CD8-positive, alpha-beta memory T cell (primary cell): ENCODE data around the gene SLC12A7. TPM values are rescaled to one million over a fixed set of nuclear protein-coding genes. Genes with fewer than 3 reads are reported as not detected.

Experiments
- CTCF ChIA-PET: fragments of 350-600 bp; sonication (Branson Sonifier 250); formaldehyde crosslinking; loops from one replicate; lab custom pipeline; 2021; ENCODE audit warnings: antibody characterized with exemption; lab: Charles Lee
- POLR2A ChIA-PET: fragments of 350-600 bp; sonication (Branson Sonifier 250); formaldehyde crosslinking; loops from one replicate; lab custom pipeline; 2021; ENCODE audit warnings: antibody characterized with exemption; lab: Charles Lee
- DNase-seq, 5 donors: peaks; one replicate each; pipeline versions ENCODE4 v3.0.0 to v3.0.0-alpha.2; 2020 to 2022; ENCODE audit warnings: mixed read lengths in 1 of 5
- H3K27ac ChIP-seq: one replicate; pipeline ENCODE4 v1.7.0; 2013; ENCODE audit warnings: low read depth, mild to moderate bottlenecking, low read length, moderate library complexity
- H3K27me3 ChIP-seq: 2 replicates; pipeline ENCODE4 v1.7.0; 2013; ENCODE audit warnings: low read length, mild to moderate bottlenecking; ENCODE audit not compliant: insufficient read depth, poor library complexity, severe bottlenecking
- H3K36me3 ChIP-seq: 2 replicates; pipeline ENCODE4 v1.7.0; 2013; ENCODE audit warnings: mild to moderate bottlenecking, low read length, moderate library complexity; ENCODE audit not compliant: insufficient read depth
- H3K4me1 ChIP-seq: 2 replicates; pipeline ENCODE4 v1.7.0; 2013; ENCODE audit warnings: mild to moderate bottlenecking, low read length, moderate library complexity; ENCODE audit not compliant: insufficient read depth
- H3K4me3 ChIP-seq: 2 replicates; pipeline ENCODE4 v1.7.0; 2013; ENCODE audit warnings: mild to moderate bottlenecking, low read length
- H3K9me3 ChIP-seq: 2 replicates; pipeline ENCODE4 v1.7.0; 2013; ENCODE audit warnings: mild to moderate bottlenecking, low read length
- H3K27ac Mint-ChIP-seq, 8 donors: one replicate each; pipeline ENCODE4 v1.8.0; 2020 to 2021; ENCODE audit warnings: mixed read lengths in 8 of 8, mild to moderate bottlenecking in 6 of 8, inconsistent platforms in 3 of 8, moderate library complexity in 3 of 8
- H3K27me3 Mint-ChIP-seq, 2 donors: one replicate each; pipeline ENCODE4 v1.8.0; 2020 to 2021; ENCODE audit warnings: mixed read lengths in 2 of 2, mild to moderate bottlenecking in 1 of 2, moderate library complexity in 1 of 2
- H3K36me3 Mint-ChIP-seq, 3 donors: one replicate each; pipeline ENCODE4 v1.8.0; 2020 to 2021; ENCODE audit warnings: mixed read lengths in 3 of 3, inconsistent platforms in 1 of 3, mild to moderate bottlenecking in 1 of 3
- H3K4me1 Mint-ChIP-seq, 3 donors: one replicate each; pipeline ENCODE4 v1.8.0; 2020 to 2021; ENCODE audit warnings: mixed read lengths in 3 of 3, inconsistent platforms in 1 of 3, mild to moderate bottlenecking in 1 of 3
- H3K4me3 Mint-ChIP-seq, 7 donors: one replicate each; pipeline ENCODE4 v1.8.0; 2020 to 2021; ENCODE audit warnings: mixed read lengths in 7 of 7, mild to moderate bottlenecking in 6 of 7, moderate library complexity in 4 of 7, inconsistent platforms in 2 of 7
- H3K9me3 Mint-ChIP-seq, 5 donors: one replicate each; pipeline ENCODE4 v1.8.0; 2020 to 2022; ENCODE audit warnings: mixed read lengths in 5 of 5, mild to moderate bottlenecking in 3 of 5, moderate library complexity in 2 of 5, inconsistent platforms in 1 of 5
- polyA plus RNA-seq: library from polyadenylated mRNA; unstranded; fragments of 300-500 nt; fragmentation: Illumina TruSeq; gene quantifications from one replicate; pipeline ENCODE4 v1.2.3, GENCODE V29; 2021
- total RNA-seq, 2 experiments: library from RNA; stranded (reverse); gene quantifications; one replicate each; pipeline ENCODE4 v1.2.3, GENCODE V29; 2021

SLC12A7 gene
- total and polyA plus RNA-seq, 3 experiments from 2014 or later, result 4.9 to 20.0 (median 6.6) TPM

DNA sequence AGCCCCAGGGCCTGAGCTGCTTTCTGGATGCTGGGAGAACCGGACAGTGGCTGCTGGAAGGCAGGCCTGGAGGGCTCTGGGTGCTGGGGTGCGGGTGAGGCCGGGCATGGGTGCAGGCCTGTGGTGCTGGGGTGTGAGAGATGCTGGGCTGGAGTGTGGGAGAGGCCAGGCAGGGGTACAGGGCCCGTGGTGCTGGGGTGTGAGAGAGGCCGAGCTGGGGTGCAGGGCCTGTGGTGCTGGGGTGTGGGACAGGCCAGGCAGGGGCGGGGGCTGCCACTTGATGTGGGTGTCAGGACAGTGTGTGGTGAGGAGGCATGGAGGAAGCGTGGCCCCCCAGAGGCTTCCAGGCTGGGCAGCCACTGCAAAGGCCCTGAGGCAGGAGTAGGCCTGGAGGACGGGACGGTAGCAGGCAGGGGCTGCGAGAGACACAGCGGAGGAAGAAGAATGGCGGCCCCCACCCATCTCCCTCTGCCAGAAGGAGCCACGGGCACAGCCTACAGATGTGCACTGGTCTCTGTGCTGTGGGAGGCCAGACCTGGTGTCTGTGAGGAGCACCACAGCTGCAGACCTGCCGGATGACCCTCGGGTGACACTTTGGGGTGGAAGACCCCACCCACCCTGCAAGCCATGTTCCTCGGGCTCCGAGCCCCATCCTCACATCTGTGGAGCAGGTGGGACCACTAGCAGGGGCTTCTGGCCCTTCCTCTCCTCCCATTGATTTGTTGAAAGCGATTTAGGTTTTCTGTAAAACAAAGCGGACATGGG, 94.0 kb downstream of the SLC12A7 start:
- POLR2A ChIA-PET, result no interaction called here
- no peaks in the 10 kb centered on the region for H3K36me3 ChIP-seq
- no peaks in the 10 kb centered on the region for H3K4me1 Mint-ChIP-seq

GRCh38 chr5:1017056-1017455, 94.8 kb downstream of the SLC12A7 start:
- H3K9me3 Mint-ChIP-seq, result no peaks in the 10 kb centered on the region

More for the DNA sequence above, 94.0 kb downstream of the SLC12A7 start:
- CTCF ChIA-PET, result no interaction called here
- DNase-seq, result peak in 1 of 5 donors; percentile 42
- Histone ChIP-seq H3K9me3 (no peaks in the 10 kb centered on the region), H3K4me1 (no peaks in the 10 kb centered on the region), H3K27me3 (no peaks in the 10 kb centered on the region), H3K27ac (no peak overlapping the region), H3K4me3 (no peak overlapping the region)
- H3K27ac Mint-ChIP-seq, result peak overlapping the region in 1 of 8 donors; percentile 54
- no peak overlapping the region for H3K4me3 Mint-ChIP-seq
- no peaks in the 10 kb centered on the region for H3K36me3 Mint-ChIP-seq
- no peaks in the 10 kb centered on the region for H3K9me3 Mint-ChIP-seq
- H3K27me3 Mint-ChIP-seq, result no peaks in the 10 kb centered on the region

GRCh38 chr5:1016476-1016875, 95.4 kb downstream of the SLC12A7 start:
- H3K27ac Mint-ChIP-seq, result peak overlapping the region in 1 of 8 donors; percentile 33
- H3K4me1 ChIP-seq, result no peaks in the 10 kb centered on the region
- no peaks in the 10 kb centered on the region for H3K36me3 ChIP-seq
- H3K4me1 Mint-ChIP-seq, result no peaks in the 10 kb centered on the region
- ChIA-PET CTCF (no interaction called here), POLR2A (no interaction called here)
- DNase-seq, result peak in 1 of 5 donors; percentile 37
- no peaks in the 10 kb centered on the region for H3K9me3 Mint-ChIP-seq
- no peaks in the 10 kb centered on the region for H3K36me3 Mint-ChIP-seq
- H3K9me3 ChIP-seq, result no peaks in the 10 kb centered on the region
- H3K27ac ChIP-seq, result no peak overlapping the region
- H3K27me3 Mint-ChIP-seq, result peaks cover 0 to 7% of the 10 kb centered on the region in 2 donors
- no peak overlapping the region for H3K4me3 ChIP-seq
- H3K4me3 Mint-ChIP-seq, result no peak overlapping the region
- H3K27me3 ChIP-seq, result no peaks in the 10 kb centered on the region

More at GRCh38 chr5:1017056-1017455, 94.8 kb downstream of the SLC12A7 start:
- ChIA-PET CTCF (no interaction called here), POLR2A (no interaction called here)
- Histone ChIP-seq H3K4me1 (no peaks in the 10 kb centered on the region), H3K4me3 (no peak overlapping the region), H3K27ac (no peak overlapping the region), H3K9me3 (no peaks in the 10 kb centered on the region), H3K36me3 (no peaks in the 10 kb centered on the region), H3K27me3 (no peaks in the 10 kb centered on the region)
- Mint-ChIP-seq H3K27me3 (peaks cover 0 to under 1% of the 10 kb centered on the region in 2 donors), H3K4me3 (no peak overlapping the region), H3K36me3 (no peaks in the 10 kb centered on the region), H3K27ac (no peak overlapping the region), H3K4me1 (no peaks in the 10 kb centered on the region)
- peak in 1 of 5 donors; percentile 19 for DNase-seq

DNA sequence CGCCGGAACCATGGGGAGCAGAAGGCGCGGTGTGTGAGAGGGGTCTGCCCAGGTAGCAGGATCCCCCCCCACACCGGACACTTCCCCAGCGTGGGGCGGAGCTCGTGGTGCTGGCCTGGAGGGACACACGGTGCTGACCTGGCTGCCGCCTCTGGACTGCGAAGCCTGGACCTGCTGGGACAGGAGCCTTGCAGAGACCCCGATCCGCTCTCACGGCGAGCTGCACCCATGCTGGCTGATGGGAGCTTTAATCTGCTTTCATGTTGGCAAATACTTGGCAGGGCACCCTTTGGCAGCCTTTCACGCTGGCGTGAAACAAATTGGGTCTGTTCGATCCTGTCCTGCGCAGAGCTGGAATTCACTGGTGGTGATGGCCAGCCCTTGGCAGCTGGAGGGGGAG, 95.8 kb downstream of the SLC12A7 start:
- POLR2A ChIA-PET, result no interaction called here
- peak in 1 of 5 donors; percentile 45 for DNase-seq
- Histone ChIP-seq H3K9me3 (no peaks in the 10 kb centered on the region), H3K36me3 (no peaks in the 10 kb centered on the region), H3K27me3 (peaks cover 3% of the 10 kb centered on the region), H3K4me3 (no peak overlapping the region), H3K27ac (no peak overlapping the region), H3K4me1 (no peaks in the 10 kb centered on the region)
- peaks cover 4 to 11% of the 10 kb centered on the region in 2 donors for H3K27me3 Mint-ChIP-seq
- H3K4me1 Mint-ChIP-seq, result peaks cover 0 to 2% (median 0%) of the 10 kb centered on the region in 3 donors
- H3K4me3 Mint-ChIP-seq, result no peak overlapping the region
- CTCF ChIA-PET, result no interaction called here
- H3K36me3 Mint-ChIP-seq, result no peaks in the 10 kb centered on the region
- no peaks in the 10 kb centered on the region for H3K9me3 Mint-ChIP-seq
- no peak overlapping the region for H3K27ac Mint-ChIP-seq

DNA sequence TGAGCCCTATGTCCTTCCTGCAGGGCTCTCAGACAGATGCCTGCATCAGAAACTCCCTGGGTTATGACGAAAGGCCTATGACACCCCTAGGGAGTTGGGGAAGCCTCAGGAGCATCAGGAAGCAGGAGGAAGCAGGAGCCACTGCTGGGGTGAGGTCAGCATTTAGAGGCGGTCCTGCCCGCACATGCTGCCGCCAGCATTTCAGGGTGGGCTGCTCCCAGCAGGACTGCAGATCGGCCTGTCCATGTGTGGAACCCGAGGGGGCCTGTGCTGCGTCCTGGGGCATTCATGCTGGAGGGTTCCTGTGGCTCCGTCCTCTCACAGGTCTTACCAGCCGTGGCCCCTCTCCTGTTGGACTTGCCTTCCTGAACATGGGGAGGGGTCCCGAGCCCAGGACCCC, 96.4 kb downstream of the SLC12A7 start:
- DNase-seq, result no peak
- Histone ChIP-seq H3K36me3 (no peaks in the 10 kb centered on the region), H3K27ac (no peak overlapping the region), H3K4me1 (no peaks in the 10 kb centered on the region), H3K27me3 (peaks cover 8% of the 10 kb centered on the region), H3K4me3 (no peak overlapping the region), H3K9me3 (no peaks in the 10 kb centered on the region)
- CTCF ChIA-PET, result no interaction called here
- Mint-ChIP-seq H3K4me1 (peaks cover 0 to 4% (median 0%) of the 10 kb centered on the region in 3 donors), H3K9me3 (no peaks in the 10 kb centered on the region), H3K4me3 (no peak overlapping the region), H3K36me3 (no peaks in the 10 kb centered on the region), H3K27me3 (peaks cover 7 to 16% of the 10 kb centered on the region in 2 donors), H3K27ac (no peak overlapping the region)
- POLR2A ChIA-PET, result no interaction called here

- H3K9me3 Mint-ChIP-seq, result no peaks in the 10 kb centered on the region
- no peak overlapping the region for H3K4me3 Mint-ChIP-seq
These were observed 97.1 kb downstream of the SLC12A7 start for GRCh38 chr5:1014781-1015221.

DNA sequence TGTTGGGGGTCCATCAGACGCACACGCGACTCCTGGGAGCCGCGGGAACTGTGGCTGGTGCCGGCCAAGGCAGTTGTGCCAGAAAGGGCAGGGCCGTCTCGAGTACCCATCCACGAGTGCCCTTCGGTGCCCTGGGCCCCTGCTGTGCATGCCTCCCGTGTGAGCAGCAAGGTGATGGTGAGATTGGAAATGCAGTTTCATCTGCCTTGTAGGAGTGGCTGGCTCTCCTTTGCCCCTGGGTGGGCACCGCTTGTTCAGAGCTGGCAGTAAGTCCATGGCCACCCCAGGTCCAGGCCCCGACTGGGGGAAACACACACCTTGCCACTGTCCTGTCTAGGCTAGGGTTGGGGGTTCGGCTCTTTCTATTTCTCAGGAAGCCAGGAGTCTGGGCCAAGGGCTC, 97.5 kb downstream of the SLC12A7 start:
- peaks cover 6% of the 10 kb centered on the region for H3K4me1 ChIP-seq
- Mint-ChIP-seq H3K4me1 (peaks cover 0 to 8% (median 0%) of the 10 kb centered on the region in 3 donors), H3K27me3 (peaks cover 14 to 26% of the 10 kb centered on the region in 2 donors), H3K27ac (no peak overlapping the region), H3K9me3 (no peaks in the 10 kb centered on the region), H3K4me3 (no peak overlapping the region), H3K36me3 (no peaks in the 10 kb centered on the region)
- no peaks in the 10 kb centered on the region for H3K36me3 ChIP-seq
- H3K27me3 ChIP-seq, result peaks cover 20% of the 10 kb centered on the region
- no peak overlapping the region for H3K27ac ChIP-seq
- H3K4me3 ChIP-seq, result no peak overlapping the region
- ChIA-PET CTCF (no interaction called here), POLR2A (no interaction called here)
- DNase-seq, result peak in 1 of 5 donors; percentile 23
- H3K9me3 ChIP-seq, result no peaks in the 10 kb centered on the region

More at GRCh38 chr5:1014781-1015221, 97.1 kb downstream of the SLC12A7 start:
- Mint-ChIP-seq H3K27ac (no peak overlapping the region), H3K4me1 (peaks cover 0 to 8% (median 0%) of the 10 kb centered on the region in 3 donors), H3K36me3 (no peaks in the 10 kb centered on the region), H3K27me3 (peaks cover 13 to 23% of the 10 kb centered on the region in 2 donors)
- Histone ChIP-seq H3K4me1 (peaks cover 3% of the 10 kb centered on the region), H3K4me3 (no peak overlapping the region), H3K9me3 (no peaks in the 10 kb centered on the region), H3K27me3 (peaks cover 15% of the 10 kb centered on the region), H3K36me3 (no peaks in the 10 kb centered on the region), H3K27ac (no peak overlapping the region)
- DNase-seq, result peak in 1 of 5 donors; percentile 40
- ChIA-PET CTCF (no interaction called here), POLR2A (no interaction called here)

DNA sequence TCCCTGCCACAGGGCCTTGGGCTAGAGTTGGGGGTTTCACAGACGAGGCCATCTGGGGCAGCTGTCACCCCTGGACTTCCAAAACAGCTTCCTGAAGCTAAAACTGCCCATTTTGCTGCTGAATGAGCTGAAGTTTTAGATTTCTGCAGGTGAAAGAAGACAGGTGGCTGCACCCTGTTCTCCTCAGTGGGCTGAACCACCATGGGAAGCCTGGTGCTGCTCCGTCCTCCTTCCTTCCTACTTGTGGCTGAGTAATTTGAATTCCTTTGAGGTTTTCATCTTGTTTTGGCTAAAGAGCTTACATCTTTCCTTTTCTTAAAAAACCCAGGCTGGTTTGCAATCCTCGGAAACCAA, 97.9 kb downstream of the SLC12A7 start:
- Mint-ChIP-seq H3K36me3 (no peaks in the 10 kb centered on the region), H3K9me3 (no peaks in the 10 kb centered on the region), H3K4me1 (peaks cover 0 to 8% (median 0%) of the 10 kb centered on the region in 3 donors), H3K27ac (no peak overlapping the region), H3K27me3 (peaks cover 14 to 26% of the 10 kb centered on the region in 2 donors), H3K4me3 (no peak overlapping the region)
- POLR2A ChIA-PET, result no interaction called here
- H3K36me3 ChIP-seq, result no peaks in the 10 kb centered on the region
- H3K27me3 ChIP-seq, result peaks cover 21% of the 10 kb centered on the region
- peak in 1 of 5 donors; percentile 9 for DNase-seq
- no peak overlapping the region for H3K4me3 ChIP-seq
- no peak overlapping the region for H3K27ac ChIP-seq
- CTCF ChIA-PET, result no interaction called here
- H3K9me3 ChIP-seq, result no peaks in the 10 kb centered on the region
- peaks cover 6% of the 10 kb centered on the region for H3K4me1 ChIP-seq
